ENCODE results near the gene PEX5.

- TF ChIP-seq, protein P1, sequence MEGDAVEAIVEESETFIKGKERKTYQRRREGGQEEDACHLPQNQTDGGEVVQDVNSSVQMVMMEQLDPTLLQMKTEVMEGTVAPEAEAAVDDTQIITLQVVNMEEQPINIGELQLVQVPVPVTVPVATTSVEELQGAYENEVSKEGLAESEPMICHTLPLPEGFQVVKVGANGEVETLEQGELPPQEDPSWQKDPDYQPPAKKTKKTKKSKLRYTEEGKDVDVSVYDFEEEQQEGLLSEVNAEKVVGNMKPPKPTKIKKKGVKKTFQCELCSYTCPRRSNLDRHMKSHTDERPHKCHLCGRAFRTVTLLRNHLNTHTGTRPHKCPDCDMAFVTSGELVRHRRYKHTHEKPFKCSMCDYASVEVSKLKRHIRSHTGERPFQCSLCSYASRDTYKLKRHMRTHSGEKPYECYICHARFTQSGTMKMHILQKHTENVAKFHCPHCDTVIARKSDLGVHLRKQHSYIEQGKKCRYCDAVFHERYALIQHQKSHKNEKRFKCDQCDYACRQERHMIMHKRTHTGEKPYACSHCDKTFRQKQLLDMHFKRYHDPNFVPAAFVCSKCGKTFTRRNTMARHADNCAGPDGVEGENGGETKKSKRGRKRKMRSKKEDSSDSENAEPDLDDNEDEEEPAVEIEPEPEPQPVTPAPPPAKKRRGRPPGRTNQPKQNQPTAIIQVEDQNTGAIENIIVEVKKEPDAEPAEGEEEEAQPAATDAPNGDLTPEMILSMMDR (IDR thresholded peaks at IDR 0.05; ENCODE audit: low read length), result no peak
- TF ChIP-seq EZH2 (IDR thresholded peaks at IDR 0.05; ENCODE audit: borderline replicate concordance, low read length), result no peak
Measured at GRCh38 chr12:7176595-7176994, 12.9 kb upstream of the PEX5 start.
